GM06990 (cell line): ENCODE measurements around the gene ANKRD33B.

Experiments
- DNase-seq: peaks from one replicate; pipeline ENCODE4 v3.0.0-alpha.2; 2011; ENCODE audit not compliant: insufficient read length; ENCODE audit errors: extremely low read depth
- H3K27me3 ChIP-seq: replicated peaks from 2 replicates; pipeline ENCODE4 v1.6.0; 2011; ENCODE audit warnings: low read length; ENCODE audit not compliant: control insufficient read depth, insufficient read depth
- H3K36me3 ChIP-seq: 2 replicates; pipeline ENCODE4 v1.5.1; 2011; ENCODE audit warnings: low read length; ENCODE audit not compliant: control insufficient read depth, insufficient read depth
- H3K4me3 ChIP-seq: replicated peaks from 2 replicates; pipeline ENCODE4 v1.5.1; 2011; ENCODE audit warnings: low read depth, mild to moderate bottlenecking, control low read depth, low read length
- TF ChIP-seq, protein P1 (sequence below): IDR thresholded peaks from 2 replicates; pipeline ENCODE4 v1.5.1; 2011; ENCODE audit warnings: low read length, control low read depth, mild to moderate bottlenecking, inconsistent platforms; ENCODE audit not compliant: insufficient read depth, poor library complexity, severe bottlenecking

ANKRD33B gene

DNA sequence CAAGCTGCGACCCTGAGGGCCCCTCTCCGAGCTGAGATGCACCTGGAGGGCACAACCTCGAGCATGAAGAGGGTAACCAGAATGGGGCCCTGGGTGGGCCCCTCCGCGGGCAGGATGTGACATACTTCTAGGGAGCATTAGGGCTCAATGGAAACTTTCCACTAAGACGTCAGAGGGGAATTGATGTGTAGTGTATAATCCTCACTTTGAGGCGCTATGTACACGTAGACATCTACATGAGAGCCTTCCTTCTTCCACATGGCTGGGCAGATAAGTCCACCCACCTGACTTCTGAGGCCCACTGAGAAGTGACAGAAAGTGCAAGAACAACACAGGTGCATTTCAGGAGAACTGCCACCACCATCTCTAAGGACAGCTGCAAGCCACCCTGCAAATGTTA lies 136.1 kb downstream of the ANKRD33B start:
- TF ChIP-seq, protein P1, sequence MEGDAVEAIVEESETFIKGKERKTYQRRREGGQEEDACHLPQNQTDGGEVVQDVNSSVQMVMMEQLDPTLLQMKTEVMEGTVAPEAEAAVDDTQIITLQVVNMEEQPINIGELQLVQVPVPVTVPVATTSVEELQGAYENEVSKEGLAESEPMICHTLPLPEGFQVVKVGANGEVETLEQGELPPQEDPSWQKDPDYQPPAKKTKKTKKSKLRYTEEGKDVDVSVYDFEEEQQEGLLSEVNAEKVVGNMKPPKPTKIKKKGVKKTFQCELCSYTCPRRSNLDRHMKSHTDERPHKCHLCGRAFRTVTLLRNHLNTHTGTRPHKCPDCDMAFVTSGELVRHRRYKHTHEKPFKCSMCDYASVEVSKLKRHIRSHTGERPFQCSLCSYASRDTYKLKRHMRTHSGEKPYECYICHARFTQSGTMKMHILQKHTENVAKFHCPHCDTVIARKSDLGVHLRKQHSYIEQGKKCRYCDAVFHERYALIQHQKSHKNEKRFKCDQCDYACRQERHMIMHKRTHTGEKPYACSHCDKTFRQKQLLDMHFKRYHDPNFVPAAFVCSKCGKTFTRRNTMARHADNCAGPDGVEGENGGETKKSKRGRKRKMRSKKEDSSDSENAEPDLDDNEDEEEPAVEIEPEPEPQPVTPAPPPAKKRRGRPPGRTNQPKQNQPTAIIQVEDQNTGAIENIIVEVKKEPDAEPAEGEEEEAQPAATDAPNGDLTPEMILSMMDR: no peak
- peak; percentile 59 for DNase-seq
- Histone ChIP-seq H3K4me3 (no peak overlapping the region), H3K36me3 (peaks cover 5% of the 10 kb centered on the region), H3K27me3 (no peaks in the 10 kb centered on the region)

GRCh38 chr5:10700516-10700915 lies 136.6 kb downstream of the ANKRD33B start:
- Histone ChIP-seq H3K27me3 (no peaks in the 10 kb centered on the region), H3K4me3 (no peak overlapping the region), H3K36me3 (peaks cover 5% of the 10 kb centered on the region)
- TF ChIP-seq, protein P1: no peak
- no peak for DNase-seq

- Histone ChIP-seq H3K4me3 (no peak overlapping the region), H3K36me3 (peaks cover 5% of the 10 kb centered on the region), H3K27me3 (no peaks in the 10 kb centered on the region)
- DNase-seq: no peak
- TF ChIP-seq, protein P1: peak; percentile 59
Observed at GRCh38 chr5:10701567-10702039, 137.7 kb downstream of the ANKRD33B start.

GRCh38 chr5:10702040-10702629 lies 138.3 kb downstream of the ANKRD33B start:
- Histone ChIP-seq H3K27me3 (no peaks in the 10 kb centered on the region), H3K4me3 (no peak overlapping the region), H3K36me3 (peaks cover 5% of the 10 kb centered on the region)
- DNase-seq: no peak
- TF ChIP-seq, protein P1: no peak

DNA sequence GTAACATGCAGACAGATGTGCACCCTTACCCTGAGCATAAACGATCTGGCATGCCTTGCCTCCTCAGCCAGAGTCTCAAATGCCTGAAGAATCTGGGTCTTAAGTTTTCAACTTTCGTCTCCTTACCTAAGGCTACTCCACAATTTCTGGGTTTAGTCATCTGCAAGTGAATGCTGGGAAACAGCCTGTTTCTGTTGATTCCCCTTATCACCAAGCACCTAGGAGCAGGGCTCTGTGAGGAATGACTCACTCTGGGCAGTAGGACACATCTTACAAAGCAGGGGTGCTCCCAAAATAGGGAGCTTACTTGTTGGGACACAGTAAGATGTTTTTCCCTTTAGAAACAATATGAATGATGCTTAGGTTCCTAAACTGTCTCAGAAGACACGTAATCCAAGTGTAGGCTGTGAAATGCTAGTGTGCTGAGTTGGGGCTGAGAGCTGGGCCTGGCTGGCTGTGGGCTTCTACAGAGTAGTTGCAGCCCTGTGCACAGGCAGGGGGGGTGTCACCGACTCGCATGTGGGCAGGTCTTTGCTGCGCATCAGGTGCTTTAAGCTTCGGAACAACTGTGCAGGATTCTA lies 139.1 kb downstream of the ANKRD33B start:
- TF ChIP-seq, protein P1: no peak
- Histone ChIP-seq H3K4me3 (no peak overlapping the region), H3K27me3 (no peaks in the 10 kb centered on the region), H3K36me3 (peaks cover 6% of the 10 kb centered on the region)
- DNase-seq: no peak
